Stimulated activated CD8-positive, alpha-beta memory T cell treated with anti-CD3 and anti-CD28 coated beads, Interleukin-4, amount 100 ng/mL, for 4 hours (primary cell): ENCODE measurements around the gene FN1.

ENCODE experiments used
- DNase-seq, 2 donors: peaks; one replicate each; pipeline ENCODE4 v3.0.0-alpha.2; 2020; ENCODE audit warnings: low read depth in 2 of 2, low spot score in 1 of 2

FN1 gene

GRCh38 chr2:215442401-215442787 lies 6.5 kb upstream of the FN1 start:
- DNase-seq, result no peak

DNA sequence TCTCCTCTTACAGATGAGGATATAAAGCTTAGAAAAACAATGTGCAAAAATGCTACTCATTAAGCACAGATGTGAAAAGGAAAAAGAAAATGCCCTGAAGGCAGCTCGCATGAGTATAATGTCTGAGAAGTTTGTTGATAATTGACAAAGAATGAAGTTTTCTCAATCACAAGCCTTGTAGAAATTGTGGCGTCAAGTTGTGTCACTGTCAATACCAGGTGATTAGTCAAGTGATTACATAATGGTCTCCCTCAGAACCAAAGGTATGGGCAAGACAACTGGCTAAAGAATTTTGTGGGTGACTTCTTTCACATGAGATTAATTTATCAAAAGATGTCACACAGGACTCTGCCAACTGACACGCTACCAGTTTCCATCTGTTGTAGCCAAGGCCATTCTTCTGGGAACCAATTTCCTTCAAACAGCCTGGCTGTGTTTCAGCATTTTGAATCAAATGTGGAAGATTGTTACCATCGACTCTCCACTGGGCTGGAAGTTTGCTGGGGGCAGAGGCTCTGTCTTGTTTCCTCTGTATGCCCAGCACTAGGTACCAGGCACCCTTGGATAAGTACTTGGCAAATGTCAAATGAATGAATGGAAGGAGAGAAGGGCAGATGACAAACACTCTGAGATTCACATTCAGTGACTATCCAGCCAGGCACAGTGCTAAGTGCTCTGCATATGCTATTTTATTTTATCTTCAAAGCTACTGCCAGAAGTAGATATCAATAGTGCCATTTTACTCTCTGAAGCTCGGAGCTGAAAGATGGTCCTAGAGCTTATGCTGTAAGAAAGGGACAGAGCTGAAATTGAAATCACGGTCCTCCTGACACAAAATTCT lies 5.9 kb upstream of the FN1 start:
- DNase-seq, result no peak

DNA sequence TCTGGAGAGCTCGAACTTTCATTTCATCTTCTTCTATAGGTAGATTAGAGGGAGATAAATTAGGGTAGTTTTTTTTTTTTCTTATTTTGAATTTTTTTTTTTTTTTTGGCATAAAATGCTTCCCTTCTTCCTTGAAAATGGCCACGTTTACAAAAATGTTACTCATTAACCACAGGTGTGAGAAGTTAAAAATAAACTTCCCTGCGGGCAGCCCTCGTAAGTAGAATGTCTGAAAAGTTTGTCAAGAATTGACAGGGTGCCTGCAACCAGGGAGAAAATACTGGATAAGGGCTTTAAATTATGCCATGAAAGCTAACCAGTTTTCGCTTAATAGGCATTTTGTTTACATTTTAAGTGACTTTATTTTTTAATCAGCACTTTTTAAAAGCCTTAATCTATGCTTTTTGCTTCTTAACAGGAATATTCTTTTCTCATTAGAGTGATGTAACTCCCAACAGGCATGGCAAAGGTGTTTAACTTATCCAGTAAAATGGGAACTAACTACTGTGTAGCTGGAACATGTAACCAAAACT lies 4.2 kb upstream of the FN1 start:
- no peak for DNase-seq

GRCh38 chr2:215439404-215439803 lies 3.5 kb upstream of the FN1 start:
- DNase-seq, result no peak

GRCh38 chr2:215437614-215438013 lies 1.7 kb upstream of the FN1 start:
- no peak for DNase-seq

- no peak for DNase-seq
Observed at GRCh38 chr2:215436705-215437565, 1.1 kb upstream of the FN1 start.

GRCh38 chr2:215435280-215435869 lies 493 bp downstream of the FN1 start:
- no peak for DNase-seq

DNA sequence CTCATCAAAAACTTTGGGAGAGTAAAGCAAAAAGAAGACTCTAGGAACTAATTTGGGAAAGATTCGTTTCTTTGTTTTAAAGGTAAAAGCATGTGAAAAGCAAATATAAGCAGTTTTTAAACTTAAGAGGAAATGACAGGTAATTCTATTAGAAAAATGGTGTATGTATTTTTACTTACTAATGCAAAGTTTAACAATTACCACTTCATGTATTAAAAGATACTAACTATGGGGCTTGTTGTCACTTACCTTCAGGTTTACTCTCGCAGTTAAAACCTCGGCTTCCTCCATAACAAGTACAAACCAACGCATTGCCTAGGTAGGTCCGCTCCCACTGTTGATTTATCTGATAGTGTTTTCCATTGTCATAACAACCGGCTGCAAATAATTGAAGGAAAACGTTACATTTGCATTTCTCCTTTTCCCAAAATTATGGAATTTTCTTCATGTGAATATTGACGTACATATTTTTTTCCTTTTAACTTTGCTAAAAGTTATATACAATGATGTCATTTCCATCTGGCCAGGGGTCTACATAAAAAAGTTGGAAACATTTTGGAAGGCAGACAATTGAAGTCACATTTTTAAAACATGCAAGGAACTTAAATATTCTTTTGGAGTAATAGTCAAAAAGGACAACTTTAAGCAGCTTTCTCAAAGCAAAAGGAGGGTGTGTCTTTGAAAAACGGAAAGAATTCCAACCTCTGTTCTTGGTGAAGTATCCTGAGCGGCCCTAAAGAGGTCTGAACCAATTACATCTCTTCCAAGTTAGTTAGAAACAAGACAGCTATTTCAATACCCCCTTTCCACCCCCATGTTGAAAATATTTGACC lies 1.2 kb downstream of the FN1 start:
- DNase-seq, result no peak

DNA sequence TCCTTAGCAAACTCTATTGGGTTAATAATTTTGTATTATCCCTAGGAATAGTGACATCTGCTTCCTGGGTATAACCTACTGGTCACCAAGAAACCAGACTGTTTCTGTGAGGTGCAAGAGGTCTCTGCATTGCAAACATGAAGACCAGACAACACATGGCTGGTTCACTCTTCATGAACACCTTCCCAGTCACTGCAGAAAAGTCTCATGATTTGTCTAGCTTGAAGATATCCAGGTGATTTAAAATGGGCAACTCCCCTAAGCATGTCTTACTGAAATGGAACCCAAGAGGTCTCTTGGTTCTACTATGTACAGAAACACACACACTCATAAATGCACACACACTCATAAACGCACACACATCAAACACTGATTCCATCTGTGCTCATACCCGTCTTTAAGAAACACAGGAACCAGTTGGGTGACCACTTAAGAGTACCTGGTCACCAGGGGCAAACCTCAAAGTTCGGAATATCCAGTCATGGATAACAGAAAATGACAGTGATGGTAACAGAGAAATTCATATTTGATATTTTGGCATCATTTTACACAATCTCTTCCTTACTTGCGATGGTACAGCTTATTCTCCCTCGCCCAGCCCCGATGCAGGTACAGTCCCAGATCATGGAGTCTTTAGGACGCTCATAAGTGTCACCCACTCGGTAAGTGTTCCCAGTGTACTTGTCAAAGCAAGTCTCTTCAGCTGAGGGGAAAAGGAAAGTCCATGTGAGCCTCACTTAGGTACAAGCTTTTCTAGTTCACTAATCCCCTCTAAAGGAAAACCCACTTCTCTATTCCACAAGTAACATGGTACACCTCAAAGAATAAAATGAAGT lies 2.9 kb downstream of the FN1 start:
- DNase-seq, result no peak

GRCh38 chr2:215431778-215432758 lies 3.8 kb downstream of the FN1 start:
- DNase-seq, result no peak

DNA sequence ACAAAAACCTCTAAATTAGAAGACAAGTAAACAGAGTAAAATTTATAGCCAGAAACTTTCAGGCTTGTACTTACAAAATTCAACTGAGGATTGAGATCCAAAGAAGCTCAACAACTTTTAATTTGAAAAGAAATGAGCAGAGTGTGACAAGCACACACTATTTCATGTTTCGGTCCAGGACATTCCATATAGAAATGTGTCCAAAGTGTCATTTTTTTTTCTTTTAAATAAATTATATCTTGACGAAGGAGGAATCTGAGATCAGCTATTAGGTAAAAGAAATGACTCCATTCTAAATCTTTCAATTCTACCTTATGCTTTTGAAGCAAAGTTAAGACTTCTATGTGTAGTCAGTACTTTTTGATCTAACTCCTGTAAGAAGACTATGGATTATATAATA lies 4.6 kb downstream of the FN1 start:
- DNase-seq, result no peak

- no peak for DNase-seq
Observed at GRCh38 chr2:215430528-215431187, 5.2 kb downstream of the FN1 start.

GRCh38 chr2:215429424-215429823 lies 6.4 kb downstream of the FN1 start:
- no peak for DNase-seq

- no peak for DNase-seq
Observed at GRCh38 chr2:215428060-215428910, 7.6 kb downstream of the FN1 start.

GRCh38 chr2:215427585-215427984 lies 8.3 kb downstream of the FN1 start:
- no peak for DNase-seq

GRCh38 chr2:215425021-215425782 lies 10.7 kb downstream of the FN1 start:
- no peak for DNase-seq
